Left renal pelvis (tissue), 4 donors: ENCODE measurements around the gene LY6G5B. TPM values are rescaled to one million over a fixed set of nuclear protein-coding genes. Genes with fewer than 3 reads are reported as not detected.

Experiments used
- DNase-seq, 4 donors: peaks; one replicate each; pipeline ENCODE4 v3.0.0-alpha.2; 2013; ENCODE audit warnings: low read depth in 4 of 4, low spot score in 3 of 4
- polyA plus RNA-seq, 4 donors: library from polyadenylated mRNA; unstranded; fragments of 120-200 nt; gene quantifications; one replicate each; pipeline ENCODE4 v1.2.1, GENCODE V29; 2013; ENCODE audit not compliant: insufficient read length in 4 of 4

LY6G5B gene
- polyA plus RNA-seq, 4 donors, result 16.6 to 28.7 (median 20.9) TPM

DNA sequence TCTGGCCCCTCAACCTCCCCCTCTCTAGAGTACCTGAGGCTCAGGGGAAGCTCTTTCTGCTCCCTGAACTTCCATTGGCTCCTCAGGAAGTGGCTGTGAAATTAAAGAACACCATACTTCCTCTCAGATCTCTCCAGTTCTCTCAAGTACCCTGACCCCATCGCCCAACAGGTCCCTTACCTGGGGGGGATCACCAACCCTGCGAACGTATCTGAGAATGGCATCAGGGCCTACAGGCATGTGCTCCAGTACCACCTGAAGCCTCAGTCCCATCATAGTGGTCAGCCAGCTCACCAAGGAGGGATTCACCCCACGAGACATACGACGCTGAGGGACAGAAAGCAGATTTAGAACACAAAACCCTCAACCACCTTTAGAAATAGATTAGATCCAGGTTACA lies 29.2 kb upstream of the LY6G5B start:
- DNase-seq, result no peak

GRCh38 chr6:31641370-31641769 lies 28.4 kb upstream of the LY6G5B start:
- no peak for DNase-seq

- no peak for DNase-seq
Measured at GRCh38 chr6:31642798-31643570, 26.8 kb upstream of the LY6G5B start.

- no peak for DNase-seq
Measured at GRCh38 chr6:31643818-31644454, 25.8 kb upstream of the LY6G5B start.

- DNase-seq, result no peak
Measured at GRCh38 chr6:31645325-31645724, 24.5 kb upstream of the LY6G5B start.

DNA sequence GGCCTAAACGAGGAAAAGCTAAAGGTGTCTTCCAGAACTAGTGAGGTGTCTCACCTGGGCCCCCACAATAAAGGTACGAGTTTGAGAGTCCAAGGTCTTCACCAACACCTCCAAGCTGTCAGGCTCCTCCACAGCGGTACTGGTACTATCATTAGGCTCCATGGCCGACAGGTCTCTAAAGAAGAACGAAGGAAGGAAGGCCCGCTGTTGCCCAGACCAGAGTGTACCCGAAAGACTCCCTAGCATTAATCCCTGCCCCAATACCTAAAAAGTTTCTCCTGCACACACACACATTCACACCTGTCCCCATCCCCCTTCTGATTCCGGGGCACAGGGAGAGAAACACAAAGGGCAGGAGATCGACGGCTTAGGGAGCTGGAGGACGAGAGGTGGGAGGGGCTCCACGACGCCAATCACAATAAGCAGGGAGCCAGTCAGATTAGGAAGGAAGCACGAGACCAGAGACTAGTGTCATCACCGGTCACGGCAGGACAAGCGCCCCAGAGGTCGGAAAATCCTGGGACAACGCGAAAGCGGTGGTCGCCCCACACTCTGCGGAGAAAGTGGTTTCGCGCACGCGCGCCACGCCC lies 18.1 kb upstream of the LY6G5B start:
- DNase-seq, result peak in 2 of 4 donors; percentile 53 to 64

GRCh38 chr6:31652925-31653724 lies 16.7 kb upstream of the LY6G5B start:
- peak in 1 of 4 donors; percentile 91 for DNase-seq

GRCh38 chr6:31654574-31655348 lies 15.0 kb upstream of the LY6G5B start:
- DNase-seq, result no peak

DNA sequence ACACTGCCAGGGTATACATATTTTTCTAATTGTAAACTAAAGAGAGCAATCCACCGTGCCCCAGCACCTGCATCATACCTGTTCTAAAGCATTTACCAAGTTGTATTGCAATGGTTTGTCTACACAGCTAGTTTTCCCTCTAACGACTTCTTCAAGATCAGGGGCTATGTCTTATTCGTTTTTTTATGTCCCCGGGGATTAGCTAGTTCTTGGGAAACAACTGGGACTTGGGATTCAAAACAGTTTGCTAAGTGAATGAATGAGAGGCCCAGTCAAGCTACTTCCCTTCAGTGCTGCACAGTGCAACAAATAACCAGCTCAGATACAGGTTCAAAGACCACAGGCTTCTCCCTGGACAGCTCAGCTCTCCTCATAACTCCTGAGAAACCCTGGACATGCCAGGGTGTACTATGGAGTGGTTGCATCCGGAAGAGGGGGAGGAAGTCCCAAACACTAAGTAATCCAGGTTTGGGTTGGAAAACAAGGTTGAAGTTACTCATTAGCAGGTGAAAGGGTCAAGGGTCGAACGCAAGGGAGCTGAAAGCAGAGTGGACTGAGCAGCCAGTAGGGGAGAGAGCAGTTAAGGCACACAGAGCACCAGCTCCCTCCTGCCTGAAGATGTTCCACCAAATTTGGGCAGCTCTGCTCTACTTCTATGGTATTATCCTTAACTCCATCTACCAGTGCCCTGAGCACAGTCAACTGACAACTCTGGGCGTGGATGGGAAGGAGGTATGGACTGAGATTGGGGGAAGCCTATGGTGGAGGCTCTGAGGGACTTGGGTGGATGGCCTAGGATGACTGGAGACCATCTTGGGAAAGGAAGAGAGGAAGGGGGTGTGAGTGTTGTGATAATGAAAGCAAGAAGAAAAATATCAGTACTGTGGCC lies 14.2 kb upstream of the LY6G5B start, which contains the start of gene APOM:
Gene APOM, plus strand, starts transcription at position 546 of the 889 bp plus-strand sequence. Its CDS starts 73 bp downstream, at position 619.
- no peak for DNase-seq

DNA sequence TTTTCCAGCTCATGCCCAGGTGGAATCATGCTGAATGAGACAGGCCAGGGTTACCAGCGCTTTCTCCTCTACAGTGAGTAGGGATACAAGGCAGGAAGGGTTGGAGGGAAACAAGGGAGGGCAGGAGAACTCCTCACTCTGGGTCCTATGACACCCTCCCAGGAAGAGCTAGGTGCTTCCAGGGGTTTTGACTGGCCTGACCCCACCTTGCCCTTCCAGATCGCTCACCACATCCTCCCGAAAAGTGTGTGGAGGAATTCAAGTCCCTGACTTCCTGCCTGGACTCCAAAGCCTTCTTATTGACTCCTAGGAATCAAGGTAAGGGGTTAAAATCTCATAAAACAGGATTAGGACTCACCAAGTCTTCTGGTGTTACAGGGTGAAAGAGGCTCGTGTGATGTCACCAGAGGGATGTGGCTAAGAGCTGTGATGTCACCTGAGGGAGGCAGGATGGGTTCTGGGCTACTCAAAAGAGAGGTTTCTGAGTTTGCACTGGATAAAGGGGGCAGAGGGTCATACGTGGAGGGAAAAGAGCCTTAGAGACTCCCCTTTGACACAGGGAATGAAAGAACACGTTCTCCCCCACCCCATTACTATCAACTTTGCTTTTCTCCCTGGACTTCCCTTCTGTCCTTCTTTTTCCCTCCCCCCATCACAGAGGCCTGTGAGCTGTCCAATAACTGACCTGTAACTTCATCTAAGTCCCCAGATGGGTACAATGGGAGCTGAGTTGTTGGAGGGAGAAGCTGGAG lies 12.2 kb upstream of the LY6G5B start:
- DNase-seq, result no peak

GRCh38 chr6:31658158-31658688 lies 11.6 kb upstream of the LY6G5B start:
- no peak for DNase-seq

GRCh38 chr6:31658983-31659648 lies 10.7 kb upstream of the LY6G5B start:
- DNase-seq, result no peak

- no peak for DNase-seq
Measured at GRCh38 chr6:31659649-31660380, 10.0 kb upstream of the LY6G5B start.

DNA sequence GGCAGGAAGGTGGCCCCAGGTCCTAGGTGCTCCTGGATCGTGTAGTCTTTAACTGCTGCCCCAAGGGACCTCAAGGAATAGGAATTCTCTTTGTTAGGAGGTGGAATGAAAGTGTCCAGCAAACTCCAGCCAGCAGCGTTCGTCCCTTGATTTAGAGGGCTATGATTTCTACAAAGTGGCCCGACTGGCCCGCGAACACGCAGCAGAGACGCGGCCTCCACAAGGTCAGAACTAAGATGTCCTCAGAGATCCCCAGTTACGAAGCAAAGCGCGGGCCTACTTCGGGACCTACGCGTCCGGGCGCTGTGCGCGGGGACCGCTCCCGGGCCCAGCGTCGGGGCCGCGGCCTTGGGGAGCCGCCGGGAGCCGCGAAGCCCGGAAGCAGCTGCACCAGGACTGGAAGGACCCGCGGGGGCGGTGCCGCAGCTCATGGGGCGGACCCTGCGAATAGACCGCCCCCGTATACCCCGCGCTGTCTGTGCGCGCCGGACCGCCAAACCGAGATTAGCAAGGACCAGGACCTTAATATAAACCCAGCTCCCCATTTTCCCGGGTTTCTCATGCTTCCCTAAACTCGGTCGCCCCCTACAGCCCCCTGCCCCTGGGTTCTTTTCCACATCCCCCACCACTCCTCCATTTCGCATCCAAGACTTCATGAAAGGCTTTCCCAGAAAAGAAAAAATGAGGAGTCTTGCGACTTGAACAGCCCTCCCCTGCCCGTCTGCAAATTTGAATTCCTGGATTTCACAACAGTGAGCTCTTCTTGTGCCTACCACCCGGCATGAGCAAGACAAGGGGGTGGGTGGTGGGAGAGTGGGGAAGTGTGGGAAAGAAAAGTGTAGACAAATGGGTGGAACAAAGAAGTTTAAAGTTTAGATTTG lies 9.2 kb upstream of the LY6G5B start, which contains the start of gene C6orf47:
Gene C6orf47, minus strand, starts transcription at position 398 of the 881 bp plus-strand sequence. CDS start 831 bp downstream, outside the sequence.
- DNase-seq, result peak in 1 of 4 donors; percentile 75

- no peak for DNase-seq
Measured at GRCh38 chr6:31661262-31662123, 8.3 kb upstream of the LY6G5B start.
